ENCODE measurements around the gene ORM1. TPM values are rescaled to one million over a fixed set of nuclear protein-coding genes. Genes with fewer than 3 reads are reported as not detected.

ORM1 gene
- polyA plus RNA-seq, 4 donors, result 0.30 to 0.34 TPM; not detected in 2

GRCh38 chr9:114287001-114287762 is 35.7 kb upstream of the ORM1 start:
- DNase-seq (ENCODE audit: low read depth in 4 of 4, low spot score in 3 of 4), result no peak

- DNase-seq (ENCODE audit: low read depth in 4 of 4, low spot score in 3 of 4), result no peak
Measured at GRCh38 chr9:114287763-114288192, 35.1 kb upstream of the ORM1 start.

GRCh38 chr9:114288193-114289091 is 34.5 kb upstream of the ORM1 start:
- no peak for DNase-seq (ENCODE audit: low read depth in 4 of 4, low spot score in 3 of 4)

GRCh38 chr9:114289106-114289505 is 33.8 kb upstream of the ORM1 start:
- no peak for DNase-seq (ENCODE audit: low read depth in 4 of 4, low spot score in 3 of 4)

- DNase-seq (ENCODE audit: low read depth in 4 of 4, low spot score in 3 of 4), result no peak
Measured at GRCh38 chr9:114289571-114290481, 33.1 kb upstream of the ORM1 start.

GRCh38 chr9:114290561-114290986 is 32.3 kb upstream of the ORM1 start:
- no peak for DNase-seq (ENCODE audit: low read depth in 4 of 4, low spot score in 3 of 4)

GRCh38 chr9:114291064-114291474 is 31.8 kb upstream of the ORM1 start:
- peak in 2 of 4 donors; percentile 46 to 52 for DNase-seq (ENCODE audit: low read depth in 4 of 4, low spot score in 3 of 4)

- DNase-seq (ENCODE audit: low read depth in 4 of 4, low spot score in 3 of 4), result no peak
Measured at GRCh38 chr9:114291886-114292590, 30.9 kb upstream of the ORM1 start.

GRCh38 chr9:114294664-114295063 is 28.2 kb upstream of the ORM1 start:
- DNase-seq (ENCODE audit: low read depth in 4 of 4, low spot score in 3 of 4), result no peak

- no peak for DNase-seq (ENCODE audit: low read depth in 4 of 4, low spot score in 3 of 4)
Measured at GRCh38 chr9:114296338-114296737, 26.6 kb upstream of the ORM1 start.

- no peak for DNase-seq (ENCODE audit: low read depth in 4 of 4, low spot score in 3 of 4)
Measured at GRCh38 chr9:114299286-114300152, 23.4 kb upstream of the ORM1 start.

GRCh38 chr9:114300153-114300845 is 22.6 kb upstream of the ORM1 start:
- no peak for DNase-seq (ENCODE audit: low read depth in 4 of 4, low spot score in 3 of 4)

- DNase-seq (ENCODE audit: low read depth in 4 of 4, low spot score in 3 of 4), result no peak
Measured at GRCh38 chr9:114300846-114301797, 21.8 kb upstream of the ORM1 start.

- DNase-seq (ENCODE audit: low read depth in 4 of 4, low spot score in 3 of 4), result no peak
Measured at GRCh38 chr9:114301798-114302565, 20.9 kb upstream of the ORM1 start.

GRCh38 chr9:114302727-114303126 is 20.2 kb upstream of the ORM1 start:
- DNase-seq (ENCODE audit: low read depth in 4 of 4, low spot score in 3 of 4), result no peak

- DNase-seq (ENCODE audit: low read depth in 4 of 4, low spot score in 3 of 4), result no peak
Measured at GRCh38 chr9:114303571-114303970, 19.3 kb upstream of the ORM1 start.

Data from right renal pelvis (tissue), 4 donors.